GM18868 (cell line): ENCODE results near the gene PMM2.
A peak's percentile ranks its signal among the peaks of the same experiment; 100 is the strongest.
"Not testable (repeated sequence)": the region's sequence is repeated elsewhere in the genome, so short reads cannot be mapped to it uniquely, and the experiment has no call there.

ENCODE experiments used
- ATAC-seq: cut with Tn5 transposase; IDR thresholded peaks from one replicate; pipeline ENCODE4 v1.9.1; 2021; ENCODE audit warnings: mild to moderate bottlenecking, moderate library complexity; ENCODE audit not compliant: unreplicated experiment

The PMM2 gene

GRCh38 chr16:8816967-8817655 lies 19.5 kb downstream of the PMM2 start:
- no peak for ATAC-seq

DNA sequence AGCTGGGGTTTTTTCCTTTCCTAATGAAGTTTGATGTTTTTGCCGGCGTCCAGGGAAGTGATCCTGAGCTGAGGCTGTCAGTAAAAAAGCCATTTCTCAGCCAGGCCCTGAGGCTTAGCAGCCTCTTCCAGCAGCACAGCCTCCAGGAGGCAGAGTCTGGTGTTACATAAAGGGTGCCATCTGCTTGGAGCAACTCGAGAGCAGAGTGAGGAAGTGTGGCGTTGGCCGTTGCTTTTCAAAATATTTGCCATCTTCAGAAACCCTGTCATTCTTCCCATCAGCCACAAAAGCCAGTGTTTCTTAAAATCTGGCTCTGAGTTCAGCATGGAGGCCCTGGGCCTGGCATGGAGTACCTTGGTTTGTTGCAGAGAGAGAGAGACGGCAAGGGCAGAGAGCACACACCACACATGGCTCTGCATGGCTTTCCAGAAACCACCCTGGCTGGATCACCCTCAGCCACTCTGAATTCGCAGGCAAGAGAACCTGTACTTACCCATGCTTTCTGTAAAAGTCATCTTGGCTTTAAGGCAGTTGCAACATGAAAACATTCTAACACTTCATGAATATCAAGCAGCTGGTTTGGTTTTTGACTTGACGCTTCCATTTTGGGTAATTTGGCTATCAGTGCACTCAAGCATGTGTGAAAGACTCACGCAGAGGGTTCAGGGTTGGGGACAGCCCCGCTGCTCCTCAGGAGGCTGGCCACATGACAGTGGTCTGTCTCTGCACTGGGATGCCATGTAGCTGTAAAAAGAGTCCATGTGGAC lies 21.0 kb downstream of the PMM2 start:
- ATAC-seq, result peak; percentile 86

- ATAC-seq, result no peak
Measured at GRCh38 chr16:8819411-8820034, 21.9 kb downstream of the PMM2 start.

- no peak for ATAC-seq
Measured at GRCh38 chr16:8822403-8822802, 24.8 kb downstream of the PMM2 start.

DNA sequence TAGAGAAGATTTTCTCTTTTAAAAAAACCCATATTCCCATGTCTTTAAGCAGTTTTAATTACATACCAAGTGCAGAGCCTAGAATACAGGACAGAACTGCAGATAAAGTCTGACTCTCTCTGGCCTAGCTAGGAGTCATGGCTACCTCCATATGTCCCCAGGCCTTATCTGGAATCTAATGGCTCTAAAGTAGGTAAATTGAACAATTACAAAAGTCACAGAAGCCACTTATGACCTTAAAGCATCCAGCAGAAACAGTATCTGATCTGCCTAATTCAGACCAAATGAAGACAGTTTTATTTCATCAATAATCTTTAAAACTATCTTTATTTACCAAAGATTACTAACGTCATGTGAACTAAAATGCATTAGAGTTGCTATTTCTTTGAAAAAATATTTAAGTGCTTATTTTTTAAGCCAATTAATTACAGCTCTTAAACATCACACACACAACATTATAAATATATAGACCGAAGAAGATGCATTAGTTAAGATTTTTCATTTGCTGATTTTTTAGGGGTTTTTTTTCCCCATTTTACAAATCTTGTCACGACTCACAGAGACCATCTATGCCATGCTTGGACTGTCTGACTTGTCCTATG lies 28.7 kb downstream of the PMM2 start:
- no peak for ATAC-seq

GRCh38 chr16:8828541-8829165 lies 31.0 kb downstream of the PMM2 start:
- no peak for ATAC-seq

- ATAC-seq, result no peak
Measured at GRCh38 chr16:8831450-8831849, 33.8 kb downstream of the PMM2 start.

- no peak for ATAC-seq
Measured at GRCh38 chr16:8831871-8832716, 34.5 kb downstream of the PMM2 start.

GRCh38 chr16:8832717-8833105 lies 35.1 kb downstream of the PMM2 start:
- ATAC-seq, result no peak

GRCh38 chr16:8836797-8837196 lies 39.2 kb downstream of the PMM2 start:
- ATAC-seq, result not testable (repeated sequence)

DNA sequence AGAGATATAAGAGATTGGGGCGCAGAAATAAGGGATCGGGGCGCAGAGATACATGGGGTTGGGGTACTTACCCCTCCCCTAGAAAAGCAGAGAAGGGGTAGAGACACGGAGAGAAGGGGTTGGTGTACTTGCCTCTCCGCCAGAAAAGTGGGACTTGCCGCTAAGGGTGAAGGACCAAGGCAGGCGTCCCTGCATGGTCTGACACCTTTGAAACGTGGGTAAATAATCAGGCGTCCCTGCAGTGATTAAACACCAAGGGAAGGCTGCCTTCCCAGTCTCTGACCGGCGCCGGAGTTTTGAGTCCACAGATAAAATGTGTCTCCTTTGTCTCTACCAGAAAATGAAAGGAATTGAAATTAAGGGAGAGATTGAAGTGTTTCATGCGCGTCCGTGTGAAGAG lies 40.0 kb downstream of the PMM2 start:
- ATAC-seq, result not testable (repeated sequence)

DNA sequence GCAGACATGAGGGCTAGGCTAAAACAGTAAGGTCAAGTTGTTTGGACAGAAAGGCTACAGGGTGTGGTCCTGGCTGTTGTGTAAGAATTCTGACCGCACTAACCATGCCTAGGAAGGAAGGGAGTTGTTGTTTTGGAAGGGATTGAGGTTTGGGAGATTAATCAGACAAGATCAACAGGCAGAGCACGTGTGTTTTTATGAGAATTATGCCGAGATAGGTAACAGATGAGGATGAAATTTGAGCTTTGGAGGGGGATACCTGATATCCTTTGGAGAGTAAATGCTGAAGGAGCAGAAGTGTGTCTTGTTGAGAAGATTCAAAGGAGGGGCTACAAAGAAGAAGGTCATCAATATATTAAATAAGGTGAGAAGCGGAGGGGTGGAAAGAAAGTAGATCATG lies 44.4 kb downstream of the PMM2 start:
- not testable (repeated sequence) for ATAC-seq

DNA sequence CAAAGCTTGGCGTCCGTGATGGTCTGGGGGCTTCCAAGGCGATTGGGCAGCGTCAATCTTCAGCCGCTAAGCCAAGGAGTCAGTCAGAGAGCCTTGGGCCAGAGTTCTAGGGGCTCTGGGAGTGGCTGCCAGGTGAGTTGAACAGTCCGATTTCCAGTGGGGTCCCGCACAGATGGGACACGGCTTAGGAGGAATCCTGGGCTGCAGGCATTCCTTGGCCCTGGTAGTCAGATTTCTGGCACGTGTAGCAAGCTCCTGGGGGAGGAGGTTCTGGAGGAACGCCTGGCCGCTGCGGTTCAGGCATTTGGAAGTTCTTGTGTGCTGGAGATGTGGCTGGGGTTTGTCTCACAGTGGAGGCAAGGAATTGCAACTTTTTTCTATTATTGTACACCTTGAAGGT lies 45.7 kb downstream of the PMM2 start:
- ATAC-seq, result not testable (repeated sequence)

DNA sequence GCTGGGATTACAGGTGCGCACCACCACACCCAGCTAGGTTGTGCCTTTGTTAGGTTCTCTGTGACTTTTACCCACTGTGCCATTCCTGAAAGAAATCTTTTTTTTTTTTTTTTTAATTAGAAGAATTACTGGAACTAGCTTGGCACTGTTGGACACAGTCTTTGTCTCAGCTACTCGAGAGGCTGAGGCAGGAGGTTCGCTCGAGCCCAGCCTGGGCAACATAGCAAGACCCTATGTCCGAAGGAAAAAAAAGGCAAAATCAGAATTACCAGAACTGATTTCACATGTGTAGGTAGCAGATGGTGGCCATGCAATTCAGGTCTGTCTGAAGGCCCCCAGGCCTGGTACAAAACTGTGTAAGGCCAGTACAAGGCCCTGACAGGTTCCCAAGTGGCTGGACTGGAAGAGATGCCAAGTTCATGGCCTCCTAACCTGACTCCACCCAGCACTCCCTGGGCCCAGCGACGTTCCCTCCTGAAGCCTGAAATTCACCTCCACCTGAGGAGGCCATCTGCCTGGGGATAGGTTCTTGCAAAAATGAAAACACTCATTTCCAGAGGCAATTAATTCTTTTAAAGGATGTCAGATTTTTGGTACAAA lies 48.2 kb downstream of the PMM2 start:
- no peak for ATAC-seq

GRCh38 chr16:8846401-8846932 lies 48.8 kb downstream of the PMM2 start:
- ATAC-seq, result no peak

DNA sequence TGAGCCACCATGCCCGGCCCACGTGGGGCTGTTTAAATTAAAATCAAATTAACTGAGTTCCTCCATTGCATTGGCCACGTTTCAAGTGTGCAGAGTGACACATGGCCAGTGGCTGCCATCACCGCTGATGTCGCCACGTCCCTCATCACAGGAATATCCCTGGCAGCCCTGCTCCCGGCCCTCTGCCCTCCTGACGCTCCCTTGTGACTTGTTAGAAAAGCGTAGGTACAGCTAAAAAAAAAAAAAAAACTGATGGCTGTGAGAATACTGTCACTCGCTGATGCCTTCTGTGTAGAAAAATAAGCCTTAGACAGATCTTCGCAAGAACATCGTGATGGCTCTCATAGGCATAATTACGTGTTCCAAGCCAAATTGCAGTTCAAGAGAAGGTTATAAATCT lies 49.5 kb downstream of the PMM2 start:
- ATAC-seq, result no peak

- ATAC-seq, result no peak
Measured at GRCh38 chr16:8847623-8848022, 50.0 kb downstream of the PMM2 start.

DNA sequence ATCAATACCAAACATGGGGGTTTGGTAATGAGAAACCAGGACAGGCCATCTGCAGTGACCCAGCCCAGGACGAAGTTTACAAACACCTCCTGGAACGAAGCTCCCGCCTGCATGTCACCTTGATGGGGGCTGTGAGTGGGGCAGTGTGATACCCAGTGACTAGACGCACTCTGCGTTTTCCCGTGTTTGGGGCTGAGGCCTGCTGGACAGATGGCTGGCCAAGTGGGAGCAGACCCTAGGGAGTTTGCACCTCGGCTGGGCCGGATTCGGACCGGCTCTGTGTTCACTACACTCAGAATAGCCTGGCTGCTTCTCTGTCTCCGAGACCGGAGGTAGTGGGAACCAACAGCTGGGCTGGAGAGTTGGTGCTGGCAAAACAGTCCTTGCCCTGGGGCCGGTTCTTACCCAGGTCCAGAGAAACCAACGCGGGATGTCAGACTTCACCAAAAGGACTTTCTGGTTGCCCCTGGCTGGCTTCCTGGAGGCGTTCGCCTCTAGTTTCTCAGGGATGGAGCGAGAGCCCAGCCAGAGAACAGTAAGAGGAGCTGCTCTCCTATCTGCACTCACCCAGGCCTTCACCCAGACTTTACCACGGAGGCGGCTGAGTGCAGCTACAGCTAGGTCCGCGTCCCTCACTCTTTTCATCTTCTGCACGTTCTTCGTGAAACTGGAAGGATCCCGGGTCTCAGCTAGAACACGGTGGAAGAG lies 50.7 kb downstream of the PMM2 start:
- no peak for ATAC-seq

GRCh38 chr16:8848939-8849391 lies 51.3 kb downstream of the PMM2 start:
- ATAC-seq, result no peak
